Peyer's patch (tissue), 4 donors: ENCODE data around the gene TCP10L.

Source experiments
- POLR2A ChIP-seq, 2 donors: fragments of 450-650 bp; IDR thresholded peaks; one replicate each; pipeline ENCODE4 v1.5.1; 2017; ENCODE audit warnings: antibody characterized with exemption in 2 of 2, mild to moderate bottlenecking in 2 of 2, moderate library complexity in 2 of 2
- TF ChIP-seq, protein P1 (sequence below), 6 experiments: fragments of 450-650 bp in 4 of 6; fragments of 200-600 bp in 2 of 6; sonication (generic) in 1 of 6; IDR thresholded peaks; one replicate each; pipeline ENCODE4 v1.5.1; 2017 to 2019; ENCODE audit warnings: antibody characterized with exemption in 6 of 6, mild to moderate bottlenecking in 3 of 6, moderate library complexity in 1 of 6

DNA sequence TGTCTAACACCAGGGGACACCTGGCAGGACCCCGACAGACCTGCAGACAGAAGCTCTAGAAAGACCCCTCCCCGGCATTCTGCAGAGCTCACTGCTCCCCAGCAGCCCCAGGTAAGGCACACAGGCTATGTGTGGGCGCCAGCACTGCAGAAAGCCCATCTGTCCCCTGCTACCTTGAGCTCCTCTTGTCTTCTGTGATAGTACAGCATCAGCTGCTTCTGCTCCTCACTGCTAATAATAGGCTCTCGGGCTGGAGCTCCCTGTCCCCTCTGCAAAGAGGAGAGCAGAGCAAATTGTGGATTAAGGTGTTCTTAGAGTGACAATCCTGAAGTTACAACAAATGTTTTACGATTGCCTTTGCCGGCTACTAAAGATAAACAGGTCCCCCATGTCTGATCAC is 16.8 kb upstream of the TCP10L start:
- TF ChIP-seq, protein P1, sequence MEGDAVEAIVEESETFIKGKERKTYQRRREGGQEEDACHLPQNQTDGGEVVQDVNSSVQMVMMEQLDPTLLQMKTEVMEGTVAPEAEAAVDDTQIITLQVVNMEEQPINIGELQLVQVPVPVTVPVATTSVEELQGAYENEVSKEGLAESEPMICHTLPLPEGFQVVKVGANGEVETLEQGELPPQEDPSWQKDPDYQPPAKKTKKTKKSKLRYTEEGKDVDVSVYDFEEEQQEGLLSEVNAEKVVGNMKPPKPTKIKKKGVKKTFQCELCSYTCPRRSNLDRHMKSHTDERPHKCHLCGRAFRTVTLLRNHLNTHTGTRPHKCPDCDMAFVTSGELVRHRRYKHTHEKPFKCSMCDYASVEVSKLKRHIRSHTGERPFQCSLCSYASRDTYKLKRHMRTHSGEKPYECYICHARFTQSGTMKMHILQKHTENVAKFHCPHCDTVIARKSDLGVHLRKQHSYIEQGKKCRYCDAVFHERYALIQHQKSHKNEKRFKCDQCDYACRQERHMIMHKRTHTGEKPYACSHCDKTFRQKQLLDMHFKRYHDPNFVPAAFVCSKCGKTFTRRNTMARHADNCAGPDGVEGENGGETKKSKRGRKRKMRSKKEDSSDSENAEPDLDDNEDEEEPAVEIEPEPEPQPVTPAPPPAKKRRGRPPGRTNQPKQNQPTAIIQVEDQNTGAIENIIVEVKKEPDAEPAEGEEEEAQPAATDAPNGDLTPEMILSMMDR (IDR thresholded peaks at IDR 0.05): no peak
- TF ChIP-seq POLR2A (IDR thresholded peaks at IDR 0.05): no peak
